Endothelial cell of coronary artery (primary cell): ENCODE measurements around the gene BZW2. TPM values are rescaled to one million over a fixed set of nuclear protein-coding genes. Genes with fewer than 3 reads are reported as not detected.

Source experiments
- total RNA-seq: library from RNA; depleted of rRNA; stranded (reverse); fragments of >200 nt; gene quantifications from 2 replicates; pipeline ENCODE4 v1.2.3, GENCODE V29; 2014

Gene BZW2
- 79.4 and 97.0 TPM in 2 replicates for total RNA-seq

DNA sequence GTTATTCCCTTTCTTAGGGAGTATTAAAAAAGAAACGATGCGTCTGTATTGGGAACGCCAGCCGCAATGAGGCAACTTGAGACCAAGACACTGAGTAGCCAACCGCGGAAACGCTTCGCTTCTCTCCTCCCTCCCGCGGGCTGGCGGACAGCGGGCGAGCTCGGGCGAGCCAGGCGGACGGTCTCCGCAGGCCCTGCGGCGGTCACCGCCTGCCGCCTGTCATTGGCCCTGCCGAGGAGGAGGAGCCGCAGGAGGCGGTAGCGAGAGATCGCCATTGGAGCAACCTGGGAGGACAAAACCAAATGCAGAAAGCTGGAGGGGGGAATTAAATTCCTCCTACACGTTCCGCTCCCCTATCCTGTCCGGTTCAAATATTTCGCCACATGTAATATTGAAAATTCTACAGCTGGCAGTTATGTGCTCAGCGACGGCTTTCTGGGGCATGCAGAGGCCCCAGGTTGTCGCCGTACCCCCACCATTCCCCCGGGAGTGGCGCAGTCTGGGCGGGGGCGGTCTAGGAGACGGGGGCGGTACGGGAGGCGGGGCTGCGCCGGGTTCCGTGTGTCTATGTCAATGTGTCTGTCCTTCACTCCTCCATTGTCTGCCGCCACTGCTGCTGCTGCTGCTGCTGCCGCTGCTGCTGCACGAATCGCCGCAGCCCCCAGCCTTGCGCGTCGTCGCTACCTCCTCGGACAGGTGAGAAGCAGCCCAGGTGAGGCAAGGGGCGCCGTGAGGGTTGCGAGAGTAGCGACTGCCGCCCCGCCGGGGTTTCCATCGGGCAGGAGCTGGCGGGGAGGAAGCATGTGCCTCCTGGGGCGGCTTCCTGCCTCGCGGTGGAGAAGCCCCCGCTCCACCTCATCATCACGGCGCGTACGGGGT, at the start of gene BZW2, which contains the start of gene ANKMY2:
BZW2 (plus strand) TSS at position 589 of the 879 bp plus-strand sequence. CDS start 19,263 bp downstream, outside the sequence.
ANKMY2 (minus strand) TSS at position 162 of the 879 bp plus-strand sequence. CDS start 181 bp downstream, outside the sequence.

GRCh38 chr7:16753102-16753931, 107.3 kb downstream of the BZW2 start, which contains the start of gene TSPAN13:
Gene TSPAN13, plus strand, starts transcription at chr7:16753755. Its CDS starts 213 bp downstream, at chr7:16753968.

Other genes with a start within 250 kb of the BZW2 start
- gene CRPPA, start 224.6 kb upstream of the BZW2 start, total RNA-seq, result 0.85 and 0.99 TPM in 2 replicates
- not detected in 2 replicates for gene SOSTDC1, start 180.4 kb upstream of the BZW2 start, total RNA-seq
- gene LRRC72, start 119.4 kb upstream of the BZW2 start, total RNA-seq, result not detected in 2 replicates
- 12.2 and 16.1 TPM in 2 replicates for gene ANKMY2, start 427 bp upstream of the BZW2 start, total RNA-seq
- 13.4 and 19.5 TPM in 2 replicates for gene TSPAN13, start 107.6 kb downstream of the BZW2 start, total RNA-seq
- not detected in 2 replicates for gene AGR2, start 158.8 kb downstream of the BZW2 start, total RNA-seq
- not detected in 2 replicates for gene AGR3, start 235.8 kb downstream of the BZW2 start, total RNA-seq